Body of pancreas (tissue), 4 donors: ENCODE data around the gene EBLN1.

ENCODE experiments used
- CTCF ChIP-seq, 7 experiments: fragments of 450-650 bp in 4 of 7; fragments of 200-600 bp in 3 of 7; sonication (generic) in 3 of 7; IDR thresholded peaks; one replicate each; pipeline ENCODE4 v1.5.1; 2016 to 2019; ENCODE audit warnings: antibody characterized with exemption in 7 of 7
- POLR2A ChIP-seq, 3 donors: fragments of 450-650 bp; IDR thresholded peaks; one replicate each; pipeline ENCODE4 v1.6.1; 2016; ENCODE audit warnings: antibody characterized with exemption in 3 of 3, mild to moderate bottlenecking in 2 of 3

DNA sequence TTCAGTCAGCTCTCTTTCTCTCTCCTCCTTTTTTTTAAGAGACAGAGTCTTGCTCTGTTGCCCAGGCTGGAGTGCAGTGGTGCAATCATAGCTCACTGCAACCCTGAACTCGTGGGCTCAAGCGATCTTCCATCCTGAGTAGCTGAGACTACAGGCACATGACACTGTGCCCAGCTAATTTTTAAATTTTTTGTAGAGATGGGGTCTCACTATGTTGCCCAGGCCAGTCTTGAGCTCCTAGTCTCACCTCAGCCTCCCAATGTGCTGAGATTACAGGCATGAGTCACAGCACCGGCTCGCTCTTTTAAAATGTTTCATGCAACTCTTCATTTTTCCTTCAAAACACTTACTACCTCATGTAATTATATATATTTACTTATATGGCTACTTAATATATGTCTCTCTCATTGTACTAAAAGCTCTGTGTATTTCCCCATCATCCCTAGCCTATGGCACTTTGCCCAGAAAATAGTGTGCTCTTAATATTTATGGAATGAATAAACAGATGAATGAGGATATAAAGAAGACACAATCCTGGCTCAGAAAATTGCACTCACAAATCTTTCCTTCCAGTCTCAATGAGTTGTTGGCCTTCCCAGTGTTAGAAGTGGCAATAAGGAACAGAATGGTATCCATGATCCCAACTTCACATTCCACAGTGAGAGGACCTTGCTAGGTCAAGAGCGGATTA, 33.9 kb downstream of the EBLN1 start:
- TF ChIP-seq CTCF (IDR thresholded peaks at IDR 0.05) (no peak), POLR2A (IDR thresholded peaks at IDR 0.05) (no peak)
